Measurements from ENCODE around the gene CD200R1L.
A peak's percentile ranks its signal among the peaks of the same experiment; 100 is the strongest.

CD200R1L gene

GRCh38 chr3:112793326-112794081 lies 53.2 kb downstream of the CD200R1L start:
- no peak for DNase-seq (ENCODE audit: extremely low read depth in 1 of 2, low read depth in 1 of 2)

- no peak for DNase-seq (ENCODE audit: extremely low read depth in 1 of 2, low read depth in 1 of 2)
These were observed 54.9 kb downstream of the CD200R1L start for GRCh38 chr3:112791736-112792135.

GRCh38 chr3:112789787-112790186 lies 56.9 kb downstream of the CD200R1L start:
- no peak for DNase-seq (ENCODE audit: extremely low read depth in 1 of 2, low read depth in 1 of 2)

GRCh38 chr3:112786881-112787579 lies 59.6 kb downstream of the CD200R1L start:
- no peak for DNase-seq (ENCODE audit: extremely low read depth in 1 of 2, low read depth in 1 of 2)

GRCh38 chr3:112786002-112786590 lies 60.6 kb downstream of the CD200R1L start:
- DNase-seq (ENCODE audit: extremely low read depth in 1 of 2, low read depth in 1 of 2) = no peak

GRCh38 chr3:112785321-112786001 lies 61.2 kb downstream of the CD200R1L start:
- DNase-seq (ENCODE audit: extremely low read depth in 1 of 2, low read depth in 1 of 2) = no peak

GRCh38 chr3:112782491-112782890 lies 64.2 kb downstream of the CD200R1L start:
- no peak for DNase-seq (ENCODE audit: extremely low read depth in 1 of 2, low read depth in 1 of 2)

GRCh38 chr3:112781599-112781998 lies 65.1 kb downstream of the CD200R1L start:
- DNase-seq (ENCODE audit: extremely low read depth in 1 of 2, low read depth in 1 of 2) = no peak

- no peak for DNase-seq (ENCODE audit: extremely low read depth in 1 of 2, low read depth in 1 of 2)
These were observed 66.8 kb downstream of the CD200R1L start for GRCh38 chr3:112779558-112780480.

- no peak for DNase-seq (ENCODE audit: extremely low read depth in 1 of 2, low read depth in 1 of 2)
These were observed 67.7 kb downstream of the CD200R1L start for GRCh38 chr3:112779011-112779410.

- no peak for DNase-seq (ENCODE audit: extremely low read depth in 1 of 2, low read depth in 1 of 2)
These were observed 68.2 kb downstream of the CD200R1L start for GRCh38 chr3:112778353-112778948.

- DNase-seq (ENCODE audit: extremely low read depth in 1 of 2, low read depth in 1 of 2) = no peak
These were observed 68.9 kb downstream of the CD200R1L start for GRCh38 chr3:112777811-112778210.

GRCh38 chr3:112776836-112777235 lies 69.8 kb downstream of the CD200R1L start:
- no peak for DNase-seq (ENCODE audit: extremely low read depth in 1 of 2, low read depth in 1 of 2)

- peak in 1 of 2 donors; percentile 3 for DNase-seq (ENCODE audit: extremely low read depth in 1 of 2, low read depth in 1 of 2)
These were observed 70.7 kb downstream of the CD200R1L start for GRCh38 chr3:112776000-112776399.

- DNase-seq (ENCODE audit: extremely low read depth in 1 of 2, low read depth in 1 of 2) = no peak
These were observed 71.5 kb downstream of the CD200R1L start for GRCh38 chr3:112775011-112775742.

GRCh38 chr3:112774293-112774926 lies 72.3 kb downstream of the CD200R1L start:
- DNase-seq (ENCODE audit: extremely low read depth in 1 of 2, low read depth in 1 of 2) = no peak

GRCh38 chr3:112773864-112774263 lies 72.8 kb downstream of the CD200R1L start:
- DNase-seq (ENCODE audit: extremely low read depth in 1 of 2, low read depth in 1 of 2) = peak in 1 of 2 donors; percentile 4

- no peak for DNase-seq (ENCODE audit: extremely low read depth in 1 of 2, low read depth in 1 of 2)
These were observed 75.7 kb downstream of the CD200R1L start for GRCh38 chr3:112770951-112771350.

Data from stimulated activated CD8-positive, alpha-beta memory T cell treated with anti-CD3 and anti-CD28 coated beads, Interleukin-7, amount 100 ng/mL, for 48 hours (primary cell).